CD4-positive, alpha-beta T cell treated with Interleukin-4 for 4 hours (primary cell): ENCODE data around the gene DCDC2B.
"Not testable (repeated sequence)": the region's sequence is repeated elsewhere in the genome, so short reads cannot be mapped to it uniquely, and the experiment has no call there.

Source experiments
- DNase-seq: peaks from one replicate; pipeline ENCODE4 v3.0.0-alpha.2; 2020

The DCDC2B gene

DNA sequence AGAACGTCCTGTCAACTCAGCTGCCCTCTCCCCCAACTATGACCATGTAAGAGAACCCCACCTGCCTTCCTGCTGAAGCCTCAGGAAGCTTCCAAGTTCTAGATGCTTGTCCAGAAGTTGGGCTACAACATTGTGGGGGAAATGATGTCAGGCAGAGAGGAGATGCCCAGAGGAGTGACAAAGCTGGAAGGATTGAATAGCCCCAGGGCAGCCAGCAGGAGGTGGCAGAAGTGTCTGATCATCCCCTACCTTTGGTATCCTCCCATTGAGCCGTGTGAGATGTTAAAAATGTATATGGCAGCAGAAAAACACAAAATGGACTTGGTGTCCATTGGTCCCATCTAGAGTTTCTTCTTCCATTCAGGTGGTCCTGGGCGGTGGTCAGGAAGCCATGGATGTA lies 19.9 kb downstream of the DCDC2B start:
- no peak for DNase-seq

DNA sequence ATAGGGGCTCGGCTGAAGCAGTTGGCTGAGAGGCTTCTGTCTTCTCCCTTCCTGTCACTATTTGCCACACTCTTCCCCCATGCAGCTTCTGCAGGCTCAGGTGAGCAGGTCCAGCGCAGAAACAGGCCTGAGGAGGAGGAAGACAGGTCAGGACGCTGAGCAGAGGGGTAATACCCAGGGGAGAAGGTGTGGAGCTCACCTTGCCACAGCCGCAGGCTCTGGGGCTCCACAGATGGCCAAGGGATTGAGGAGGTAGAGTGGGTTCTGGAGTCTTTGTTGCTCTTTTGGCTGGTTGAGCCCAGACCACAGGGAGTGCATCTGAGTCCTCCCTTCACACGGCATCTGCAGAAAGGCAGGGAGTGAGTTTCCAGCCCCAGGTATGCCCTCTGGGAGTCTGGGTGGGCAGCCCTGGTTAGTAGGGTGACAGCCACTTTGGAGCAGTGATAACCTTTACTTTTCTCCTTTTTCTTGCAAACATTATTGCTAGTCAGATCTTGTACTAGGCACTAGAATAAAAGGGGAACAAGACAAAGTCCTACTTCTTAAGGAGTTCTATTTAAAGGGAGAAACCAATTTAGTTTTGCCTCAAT lies 23.0 kb downstream of the DCDC2B start:
- DNase-seq = no peak

GRCh38 chr1:32232558-32233304 lies 23.8 kb downstream of the DCDC2B start:
- no peak for DNase-seq

GRCh38 chr1:32234792-32235191 lies 25.9 kb downstream of the DCDC2B start:
- no peak for DNase-seq

- no peak for DNase-seq
These were observed 30.4 kb downstream of the DCDC2B start for GRCh38 chr1:32239337-32239736.

DNA sequence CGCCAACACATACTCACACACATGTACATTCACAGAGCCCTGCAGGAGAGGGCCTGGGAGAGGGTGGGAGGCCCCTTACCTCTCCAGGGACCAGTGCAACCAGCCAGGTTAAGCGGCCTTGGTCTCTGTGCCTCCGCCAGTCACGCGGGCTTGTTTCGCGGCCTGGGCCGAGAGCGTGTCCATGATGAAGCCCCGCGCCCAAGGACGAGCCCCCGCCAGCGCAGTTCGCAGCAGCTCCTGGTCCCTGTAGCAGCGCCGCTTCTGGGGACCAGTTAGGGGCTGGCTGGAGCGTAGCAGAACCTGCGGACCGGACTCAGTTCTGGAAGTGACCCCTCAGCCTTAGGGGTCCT lies 30.9 kb downstream of the DCDC2B start:
- no peak for DNase-seq

DNA sequence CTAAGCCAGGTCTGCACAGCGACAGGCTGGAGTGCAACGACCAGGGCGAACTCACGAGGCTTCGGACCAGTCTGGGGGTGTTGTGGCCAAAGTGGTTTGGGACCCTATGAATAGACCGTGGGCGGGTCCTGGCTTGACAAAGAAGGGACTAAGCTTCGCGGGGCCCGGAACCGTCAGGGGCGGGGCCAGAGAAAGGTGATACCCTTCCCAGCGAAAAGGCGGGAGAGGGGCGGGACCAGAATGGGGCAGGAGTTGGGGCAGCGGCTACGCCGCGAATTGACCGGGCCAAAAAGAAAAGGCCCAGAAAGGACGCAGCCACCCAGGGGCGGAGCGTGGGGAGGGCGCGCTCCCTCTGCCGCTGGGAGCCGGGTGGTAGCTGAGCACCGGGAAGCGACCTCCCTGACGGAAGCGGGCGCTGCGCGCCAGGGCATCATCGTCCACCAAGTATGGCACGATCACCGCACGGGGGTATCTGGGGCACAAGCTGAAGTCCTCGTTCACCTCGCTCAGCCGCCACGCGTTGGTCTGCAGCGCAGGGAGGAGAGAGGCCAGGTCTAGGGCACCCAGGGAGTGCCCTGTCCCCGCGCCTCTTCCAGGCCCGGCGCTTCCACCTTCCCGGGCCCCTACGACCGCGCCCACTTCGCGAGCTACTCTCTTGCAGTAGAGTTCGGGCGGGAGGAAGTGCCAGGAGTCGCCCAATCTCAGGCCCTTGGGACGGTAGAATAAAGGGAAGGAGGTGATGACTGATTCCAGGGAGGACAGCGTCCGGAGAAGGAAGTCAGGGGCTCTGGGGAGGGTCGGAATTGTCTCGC lies 31.5 kb downstream of the DCDC2B start:
- DNase-seq = peak; percentile 60

DNA sequence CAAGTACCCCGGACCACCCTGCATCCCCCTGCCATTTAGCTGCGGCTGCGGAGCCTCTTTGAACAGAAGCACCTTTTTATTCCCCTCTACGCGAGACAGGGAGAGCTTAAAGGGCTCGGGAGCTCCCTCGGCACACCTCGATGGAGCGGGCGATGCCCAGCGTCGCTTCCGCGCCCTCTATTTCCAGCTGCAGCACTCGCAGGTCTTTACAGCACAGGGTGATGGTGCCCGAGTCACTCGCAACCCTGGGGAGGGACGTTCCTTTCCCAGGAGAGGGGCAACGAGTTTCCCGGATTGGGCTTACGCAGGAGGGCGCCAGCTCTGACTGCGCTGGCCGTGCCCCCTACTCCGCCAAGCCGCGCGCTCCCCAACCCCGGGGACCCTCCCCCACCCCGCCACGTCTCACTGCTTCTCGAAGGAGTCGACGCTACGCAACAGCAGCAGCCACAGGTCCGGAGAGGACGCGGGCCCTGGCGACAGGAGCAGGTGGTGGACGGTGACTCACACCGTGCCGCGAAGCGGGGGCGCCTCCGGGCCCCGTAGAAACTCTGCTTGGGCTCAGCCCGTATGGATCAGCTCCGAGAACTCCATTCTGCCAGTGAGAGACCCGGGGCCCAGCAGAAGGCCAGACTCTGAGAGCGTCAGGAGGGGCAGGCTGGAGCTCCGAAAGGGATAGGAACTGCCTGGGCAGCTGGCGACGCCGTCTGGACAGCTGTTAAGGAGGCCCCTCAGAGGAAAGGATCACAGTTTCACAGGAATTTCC lies 32.3 kb downstream of the DCDC2B start:
- peak; percentile 32 for DNase-seq

DNA sequence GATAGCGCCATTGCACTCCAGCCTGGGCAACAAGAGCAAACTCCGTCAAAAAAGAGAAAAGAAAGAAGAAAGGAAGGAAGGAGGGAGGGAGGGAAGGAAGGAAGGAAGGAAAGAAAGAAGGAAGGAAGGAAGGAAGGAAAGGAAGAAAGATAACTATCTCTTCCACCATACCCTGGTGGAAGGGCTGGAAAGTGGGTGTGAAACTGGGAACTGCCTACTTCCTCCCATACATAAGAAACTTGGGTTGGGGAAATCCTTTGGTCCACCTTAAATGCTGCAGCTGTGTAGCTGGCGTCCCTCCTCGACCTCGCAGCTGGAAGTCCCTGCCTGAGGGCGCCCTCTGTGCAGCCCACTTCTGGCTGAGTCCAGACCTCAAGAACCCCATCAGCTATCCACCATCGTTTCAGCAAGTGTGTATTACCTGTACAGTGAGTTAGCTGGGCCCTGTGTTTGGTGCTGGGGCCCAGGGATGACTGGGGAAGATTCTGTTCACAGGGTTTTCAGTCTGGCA lies 33.5 kb downstream of the DCDC2B start:
- no peak for DNase-seq

DNA sequence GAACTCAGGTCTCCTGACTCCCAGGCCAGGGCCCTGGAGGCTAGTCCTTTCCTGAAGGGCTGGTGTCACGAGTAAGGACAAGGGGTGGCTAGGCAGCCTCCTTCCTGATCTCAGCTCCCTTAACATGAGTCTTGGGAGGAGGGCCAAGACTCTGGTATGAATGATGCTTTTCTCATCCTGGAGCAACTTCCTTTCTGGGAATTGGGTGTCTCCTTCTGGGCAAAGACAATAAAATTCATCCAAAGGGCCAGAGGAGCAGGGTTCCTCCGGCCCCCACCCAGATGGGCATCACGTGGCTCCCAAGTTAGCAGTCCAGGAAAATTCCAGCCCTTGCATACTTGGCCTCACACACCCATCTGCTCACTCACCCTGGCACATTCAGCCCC lies 38.0 kb downstream of the DCDC2B start, which contains the start of gene FAM167B:
Gene FAM167B, plus strand, starts transcription at position 335 of the 386 bp plus-strand sequence. CDS start 200 bp downstream, outside the sequence.
- DNase-seq = no peak

DNA sequence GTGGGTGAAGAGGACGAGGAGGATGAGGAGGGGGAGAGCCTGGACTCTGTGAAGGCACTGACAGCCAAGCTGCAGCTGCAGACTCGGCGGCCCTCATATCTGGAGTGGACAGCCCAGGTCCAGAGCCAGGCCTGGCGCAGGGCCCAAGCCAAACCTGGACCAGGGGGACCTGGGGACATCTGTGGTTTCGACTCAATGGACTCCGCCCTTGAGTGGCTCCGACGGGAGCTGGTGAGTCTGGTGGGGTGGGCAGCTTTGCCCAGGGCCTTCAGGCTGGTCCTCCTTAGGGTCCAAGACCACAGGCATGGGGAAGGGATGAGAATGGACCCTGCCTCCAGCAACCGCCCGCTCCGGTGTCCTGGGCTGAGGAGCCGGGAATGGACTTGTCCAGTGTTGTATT lies 38.6 kb downstream of the DCDC2B start:
- no peak for DNase-seq

DNA sequence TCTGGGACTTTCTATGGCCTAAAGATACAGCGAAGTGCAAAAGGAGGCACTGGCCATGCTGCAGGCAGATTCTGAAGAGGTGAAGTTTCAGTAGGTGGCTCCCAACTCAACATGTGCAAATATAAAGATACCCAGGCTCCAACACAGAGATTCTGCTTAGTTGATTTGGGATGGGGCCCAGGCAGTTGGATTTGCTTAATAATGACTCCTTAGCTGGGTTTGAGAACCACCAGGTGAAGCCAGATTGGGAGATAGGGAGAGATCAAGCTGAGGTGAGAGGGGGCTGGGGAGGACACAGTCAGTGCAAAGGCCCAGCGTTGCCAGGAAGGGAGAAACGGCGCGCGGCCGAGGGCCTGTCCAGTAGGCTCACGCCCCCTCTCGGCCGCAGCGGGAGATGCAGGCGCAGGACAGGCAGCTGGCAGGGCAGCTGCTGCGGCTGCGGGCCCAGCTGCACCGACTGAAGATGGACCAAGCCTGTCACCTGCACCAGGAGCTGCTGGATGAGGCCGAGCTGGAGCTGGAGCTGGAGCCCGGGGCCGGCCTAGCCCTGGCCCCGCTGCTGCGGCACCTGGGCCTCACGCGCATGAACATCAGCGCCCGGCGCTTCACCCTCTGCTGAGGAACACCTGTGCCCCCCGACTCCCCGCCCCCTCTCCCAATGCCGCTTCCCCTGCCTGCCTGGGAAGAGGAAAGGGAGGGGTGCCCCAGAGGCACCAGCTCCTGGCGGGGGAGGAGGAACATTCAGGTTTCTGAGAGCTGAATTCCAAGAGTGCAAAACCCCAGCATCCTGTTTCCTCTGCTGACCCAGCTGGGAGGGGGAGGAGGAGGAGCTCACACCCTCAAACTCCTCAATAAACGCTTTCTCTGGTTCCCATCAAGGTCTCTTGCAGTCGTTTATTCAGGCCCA lies 39.3 kb downstream of the DCDC2B start:
- peak; percentile 68 for DNase-seq

GRCh38 chr1:32249831-32250525 lies 41.1 kb downstream of the DCDC2B start:
- DNase-seq = peak; percentile 93

- DNase-seq = peak; percentile 57
These were observed 42.2 kb downstream of the DCDC2B start, which contains the start of gene LCK for GRCh38 chr1:32250893-32251716. LCK (plus strand) TSS chr1:32251265; CDS start chr1:32274330, 23,065 bp downstream.

GRCh38 chr1:32255072-32256071 lies 46.5 kb downstream of the DCDC2B start:
- DNase-seq = peak; percentile 44

- DNase-seq = peak; percentile 50
These were observed 47.8 kb downstream of the DCDC2B start for GRCh38 chr1:32256473-32257226.

DNA sequence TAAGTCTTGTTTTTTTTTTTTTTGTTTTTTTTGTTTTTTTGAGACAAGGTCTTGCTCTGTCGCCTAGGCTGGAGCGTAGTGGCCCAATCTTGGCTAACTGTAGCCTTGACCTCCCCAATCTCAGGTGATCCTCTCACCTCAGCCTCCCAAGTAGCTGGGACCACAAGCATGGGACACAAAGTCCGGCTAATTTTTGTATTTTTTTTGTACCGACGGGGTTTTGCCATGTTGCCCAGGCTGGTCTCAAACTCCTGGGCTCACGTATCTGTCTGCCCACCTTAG lies 48.3 kb downstream of the DCDC2B start:
- no peak for DNase-seq

DNA sequence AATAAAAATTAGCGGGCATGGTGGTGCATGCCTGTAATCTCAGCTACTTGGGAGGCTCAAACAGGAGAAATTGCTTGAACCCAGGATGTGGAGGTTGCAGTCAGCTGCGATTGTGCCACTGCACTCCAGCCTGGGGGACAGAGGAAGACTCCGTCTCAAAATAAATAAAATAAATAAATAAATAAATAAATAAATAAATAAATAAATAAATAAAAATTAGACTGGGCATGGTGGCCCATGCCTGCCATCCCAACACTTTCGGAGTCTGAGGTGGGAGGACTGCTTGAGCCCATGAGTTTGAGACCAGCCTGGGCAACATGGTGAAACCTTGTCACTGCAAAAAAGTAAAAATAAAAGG lies 54.3 kb downstream of the DCDC2B start:
- DNase-seq = not testable (repeated sequence)
